B cell (primary cell): Measurements from ENCODE around the gene LRRC15.

Source experiments
- CTCF ChIP-seq: fragments of 200-600 bp; IDR thresholded peaks from one replicate; pipeline ENCODE4 v1.8.0; 2022; ENCODE audit warnings: antibody characterized with exemption, mild to moderate bottlenecking
- EZH2 ChIP-seq: IDR thresholded peaks from 2 replicates; pipeline ENCODE4 v1.6.1; 2012; ENCODE audit warnings: borderline replicate concordance, low read depth, mild to moderate bottlenecking, moderate library complexity, low read length; ENCODE audit not compliant: insufficient read depth, poor library complexity, severe bottlenecking

- TF ChIP-seq CTCF (no peak), EZH2 (no peak)
These were observed 32.4 kb upstream of the LRRC15 start for GRCh38 chr3:194401868-194402329.
